ENCODE measurements around the gene C11orf58.

The C11orf58 gene

DNA sequence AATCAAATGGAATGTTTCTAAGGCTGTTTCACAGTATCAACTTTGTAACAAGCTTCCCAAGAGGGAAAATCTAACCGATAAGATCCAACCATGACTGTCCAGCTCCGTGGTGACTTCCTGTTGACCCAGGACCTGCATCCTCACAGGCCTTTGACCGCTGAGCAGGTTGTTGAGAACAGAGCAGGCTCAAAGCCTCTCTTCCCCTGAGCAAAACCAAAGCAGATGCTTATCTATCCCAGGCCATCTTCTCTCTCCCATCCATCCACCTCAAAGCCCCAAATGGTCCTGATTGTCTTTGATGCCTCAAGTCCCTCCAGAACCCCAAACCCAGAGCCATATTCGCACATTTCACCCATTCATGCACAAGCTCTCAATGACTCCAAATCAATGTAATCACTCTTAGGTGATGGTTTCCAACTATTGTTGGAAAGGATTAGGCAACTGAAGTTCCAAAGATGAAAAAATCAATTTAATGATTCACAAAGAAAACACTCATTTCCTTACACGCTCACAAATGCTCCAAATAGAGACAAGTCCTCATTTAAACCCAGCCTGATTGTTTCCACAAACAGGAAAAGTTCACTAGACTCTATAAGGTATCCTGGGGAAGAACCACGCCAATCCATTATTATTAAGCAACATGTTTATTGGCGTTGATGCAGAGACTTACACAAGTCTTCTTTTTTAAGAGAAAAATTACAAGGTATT lies 48.7 kb downstream of the C11orf58 start:
- DNase-seq = no peak

DNA sequence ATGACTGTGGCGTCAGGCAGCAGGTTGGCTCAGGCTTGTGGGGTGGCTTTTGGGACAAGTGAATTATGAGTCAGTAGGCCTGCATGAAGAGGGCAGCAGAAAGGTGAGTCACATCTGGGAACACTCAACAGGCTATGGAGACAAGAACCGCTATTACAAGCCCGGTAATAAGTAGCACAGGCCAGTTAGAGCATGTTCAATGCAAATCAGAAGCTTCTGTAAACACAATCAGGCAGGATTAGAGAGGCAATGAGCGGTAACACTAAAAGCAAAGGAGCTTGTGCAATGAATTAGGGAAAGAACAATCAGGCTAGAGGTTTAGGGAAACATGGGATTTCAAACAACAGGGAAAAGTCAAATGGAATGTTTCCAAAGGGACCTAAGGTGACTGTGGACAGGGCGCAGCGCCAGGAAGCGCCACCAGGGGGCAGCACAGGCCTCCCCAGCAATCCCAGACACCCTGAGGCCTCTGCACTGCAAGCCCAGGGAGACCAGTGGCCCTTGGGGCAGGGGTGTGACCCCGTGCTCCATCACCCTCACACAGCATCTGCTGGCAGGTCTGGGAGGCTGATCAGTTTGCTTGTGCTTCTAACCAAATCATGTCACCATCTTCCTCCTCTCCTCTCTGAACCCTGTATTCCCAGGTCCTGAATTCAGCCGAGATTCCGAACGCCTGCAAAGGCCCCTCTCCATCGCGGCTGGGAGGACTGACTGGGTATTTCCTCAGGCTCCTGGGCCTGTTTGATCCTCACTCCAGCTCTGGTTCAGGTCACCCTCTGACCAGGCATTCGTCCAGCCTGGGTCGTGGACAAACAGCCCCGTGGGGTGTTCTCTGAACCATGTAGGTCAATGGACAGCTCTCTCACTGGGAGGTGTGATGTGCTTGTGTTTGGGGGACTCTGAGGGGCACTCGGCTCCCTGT lies 50.0 kb downstream of the C11orf58 start:
- peak; percentile 71 for DNase-seq

DNA sequence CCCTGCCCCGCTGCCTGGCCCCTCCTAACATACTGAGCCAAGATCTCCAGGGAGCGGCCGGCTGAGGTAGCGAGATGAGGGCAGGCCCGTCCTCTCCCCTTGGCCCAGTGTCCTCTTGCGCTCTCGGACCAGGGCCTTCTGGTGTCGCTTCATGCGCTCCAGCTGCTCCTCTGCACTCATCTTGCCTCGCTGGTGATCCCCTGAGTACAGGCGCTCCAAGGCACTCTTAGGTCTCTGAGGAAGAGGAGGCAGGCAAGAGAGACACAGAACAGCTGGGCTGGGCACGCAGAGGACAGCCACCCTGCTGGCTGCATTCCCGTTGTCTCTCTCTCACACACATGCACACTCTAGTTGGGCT lies 50.6 kb downstream of the C11orf58 start:
- DNase-seq = no peak

DNA sequence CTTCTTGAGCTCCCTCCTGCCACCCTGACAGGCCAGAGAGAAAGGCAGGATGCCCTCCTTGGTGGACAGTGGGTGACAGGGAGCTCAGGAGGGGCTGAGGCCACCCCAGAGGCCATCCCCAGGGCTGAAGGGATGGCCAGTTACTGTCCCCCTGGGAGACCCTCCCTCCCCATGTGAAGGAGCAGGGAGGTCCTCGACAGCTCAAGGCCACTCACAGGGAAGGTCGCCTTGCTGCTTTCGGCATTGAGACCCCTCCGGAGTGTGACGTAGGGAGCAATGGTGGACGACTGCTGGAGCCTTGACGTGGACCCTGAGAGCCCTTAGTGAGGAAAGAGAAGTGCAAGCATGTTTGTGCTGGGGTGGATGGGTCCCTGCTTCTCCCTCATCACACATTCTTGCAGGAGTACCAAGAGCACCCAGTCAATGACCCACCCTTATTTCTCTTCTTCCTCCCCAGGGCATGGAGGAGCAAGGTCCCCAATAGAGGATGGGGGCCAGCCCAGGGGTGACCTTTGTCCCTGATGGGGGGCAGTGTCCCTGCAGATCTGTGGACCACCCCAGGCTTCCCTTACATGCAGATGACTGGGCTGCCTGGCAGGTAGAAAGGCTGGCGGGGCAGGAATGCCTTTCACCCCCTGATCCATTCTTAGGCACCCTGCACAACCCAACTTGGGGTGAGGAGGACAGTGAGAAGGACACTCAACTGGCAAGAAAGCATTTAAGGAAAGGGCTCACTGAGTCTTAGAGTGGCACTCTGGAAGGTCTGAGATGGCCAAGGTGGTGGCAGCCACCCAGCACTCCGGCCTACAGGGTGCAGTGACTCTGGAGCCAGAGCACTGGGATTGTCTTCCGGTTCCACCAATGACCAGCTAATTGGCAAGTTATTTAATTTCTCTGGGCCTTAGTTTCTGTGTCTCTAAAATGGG lies 51.4 kb downstream of the C11orf58 start:
- no peak for DNase-seq

- no peak for DNase-seq
Observed at GRCh38 chr11:16790486-16791190, 52.2 kb downstream of the C11orf58 start.

- DNase-seq = peak; percentile 3
Observed at GRCh38 chr11:16791191-16791961, 52.9 kb downstream of the C11orf58 start.

DNA sequence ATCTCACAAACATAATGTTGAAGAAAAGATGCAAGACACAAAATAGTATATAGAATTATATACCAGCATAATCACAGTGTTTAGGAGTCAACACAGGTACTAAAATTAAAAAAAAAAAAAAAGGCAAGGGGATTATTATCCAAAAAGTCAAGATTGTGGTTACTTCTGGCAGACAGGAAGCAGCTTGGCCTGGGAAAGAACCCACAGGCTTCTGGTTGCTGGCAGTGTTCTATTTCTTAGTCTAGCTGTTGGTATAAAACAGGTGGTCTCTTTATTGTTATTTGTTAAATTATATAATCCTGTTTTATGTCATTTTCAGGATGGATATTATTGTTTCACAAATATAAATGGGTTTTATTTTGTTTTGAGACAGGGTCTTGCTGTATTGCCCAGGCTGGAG lies 54.0 kb downstream of the C11orf58 start:
- peak; percentile 2 for DNase-seq

DNA sequence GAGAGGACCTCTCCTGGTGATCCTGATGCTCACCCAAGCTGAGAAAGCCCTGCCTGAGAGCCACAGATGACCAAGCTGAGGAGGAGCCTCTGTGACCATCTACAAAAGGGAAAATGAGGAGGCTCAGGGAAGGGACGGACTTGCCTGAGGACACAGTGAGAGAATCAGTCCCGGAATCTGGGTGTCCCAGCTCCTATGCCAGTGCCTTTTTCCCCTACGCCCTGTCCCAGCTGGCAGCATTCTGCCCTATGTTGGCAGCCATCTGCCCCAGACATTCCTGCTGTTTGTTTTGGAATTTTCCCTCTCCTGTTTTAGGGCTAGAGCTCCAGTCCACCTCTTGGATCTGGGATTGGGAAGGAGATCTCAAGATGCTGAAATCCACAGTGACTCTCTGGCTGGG lies 54.6 kb downstream of the C11orf58 start:
- no peak for DNase-seq

DNA sequence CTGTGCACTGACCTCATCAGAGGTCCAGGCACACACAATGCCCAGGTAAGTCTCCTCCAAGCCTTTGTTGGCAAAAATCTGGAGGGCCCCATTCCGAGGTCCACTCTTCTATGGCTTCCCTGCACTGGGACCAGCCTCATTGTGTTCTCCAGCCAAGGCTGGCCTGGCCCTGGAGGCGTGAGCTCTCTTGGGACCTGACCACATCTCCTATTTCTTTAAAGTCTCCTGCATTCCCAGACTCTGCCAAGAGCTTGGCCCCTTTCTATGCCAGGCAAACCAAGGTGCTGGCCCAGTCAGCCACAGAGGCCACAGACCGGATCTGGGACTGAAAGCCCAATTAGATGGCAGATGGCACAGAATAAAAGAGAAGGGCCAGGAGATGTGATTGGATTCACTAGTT lies 55.1 kb downstream of the C11orf58 start:
- DNase-seq = no peak

DNA sequence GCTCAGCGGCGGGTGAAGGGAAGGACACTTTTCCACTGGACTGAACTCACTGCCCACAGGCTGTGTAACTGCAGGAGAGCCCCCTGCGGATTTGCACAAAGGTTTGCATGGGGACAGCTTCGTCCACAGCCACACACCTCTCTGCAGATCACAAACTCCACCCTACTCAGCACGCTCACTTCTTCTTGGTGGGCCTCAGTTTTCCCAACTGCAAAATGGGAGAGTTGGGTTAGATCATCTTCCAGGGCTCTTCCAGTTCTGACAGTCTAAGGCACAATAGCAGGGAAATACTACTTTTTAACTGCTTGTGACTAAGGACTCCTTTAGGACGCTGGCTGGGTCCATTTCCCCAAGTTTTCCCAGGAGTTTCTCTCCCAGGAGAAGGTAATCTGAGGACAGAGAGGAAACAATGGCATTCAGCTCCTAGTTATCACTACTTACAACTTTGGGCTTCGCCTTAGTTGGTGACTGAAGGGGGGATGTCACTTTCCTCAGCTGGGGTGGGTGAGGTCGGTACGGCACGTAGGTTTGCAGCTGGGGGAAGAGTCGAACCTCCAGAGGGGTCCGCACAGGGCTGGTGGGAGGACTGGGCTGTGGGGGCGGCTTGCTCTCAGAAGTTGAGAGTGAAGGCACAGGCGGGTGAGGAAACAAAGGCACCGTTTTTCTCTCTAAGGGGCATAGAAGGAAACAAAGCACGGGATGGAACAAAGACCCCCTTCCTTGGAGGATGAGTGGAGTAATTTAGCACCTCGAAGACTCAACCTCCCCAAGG lies 55.8 kb downstream of the C11orf58 start:
- no peak for DNase-seq

GRCh38 chr11:16795146-16795545 lies 56.7 kb downstream of the C11orf58 start:
- no peak for DNase-seq

DNA sequence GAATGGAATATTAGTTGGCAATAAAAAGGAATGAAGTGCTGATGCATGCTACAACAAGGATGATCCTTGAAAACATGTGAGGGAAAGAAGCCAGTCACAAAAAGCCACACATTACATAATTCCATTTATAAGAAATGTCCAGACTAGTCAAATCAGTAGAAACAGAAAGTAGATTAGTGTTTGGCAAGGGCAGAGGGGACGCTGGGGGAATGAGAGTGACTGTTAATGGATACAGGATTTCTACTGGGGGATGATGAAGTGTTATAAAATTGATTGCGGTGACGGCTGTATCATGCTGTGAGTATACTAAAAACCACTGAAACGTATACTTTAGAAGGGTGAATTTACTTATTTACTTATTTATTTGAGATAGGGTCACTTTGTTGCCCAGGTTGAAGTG lies 57.9 kb downstream of the C11orf58 start:
- DNase-seq = peak; percentile 6

- DNase-seq = no peak
Observed at GRCh38 chr11:16797776-16798175, 59.3 kb downstream of the C11orf58 start.

DNA sequence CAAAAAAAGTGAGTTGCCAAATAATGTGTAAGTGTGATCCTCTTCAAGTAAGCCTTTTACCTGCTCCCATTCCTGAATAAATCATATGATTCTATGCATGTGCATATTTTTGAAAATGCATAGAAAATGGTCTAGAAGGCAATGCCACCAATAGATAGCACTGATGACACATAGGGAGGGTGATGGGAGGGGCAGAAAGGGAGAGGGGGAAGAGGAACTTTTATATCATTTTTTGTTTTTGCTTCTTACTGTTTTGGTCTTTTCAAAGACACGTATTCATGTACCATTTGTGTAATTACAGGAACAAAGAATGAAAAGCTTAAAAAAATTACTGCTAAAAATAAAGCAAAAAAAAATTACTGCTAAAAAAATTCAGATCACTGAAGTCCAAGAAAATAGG lies 60.8 kb downstream of the C11orf58 start:
- peak; percentile 7 for DNase-seq

DNA sequence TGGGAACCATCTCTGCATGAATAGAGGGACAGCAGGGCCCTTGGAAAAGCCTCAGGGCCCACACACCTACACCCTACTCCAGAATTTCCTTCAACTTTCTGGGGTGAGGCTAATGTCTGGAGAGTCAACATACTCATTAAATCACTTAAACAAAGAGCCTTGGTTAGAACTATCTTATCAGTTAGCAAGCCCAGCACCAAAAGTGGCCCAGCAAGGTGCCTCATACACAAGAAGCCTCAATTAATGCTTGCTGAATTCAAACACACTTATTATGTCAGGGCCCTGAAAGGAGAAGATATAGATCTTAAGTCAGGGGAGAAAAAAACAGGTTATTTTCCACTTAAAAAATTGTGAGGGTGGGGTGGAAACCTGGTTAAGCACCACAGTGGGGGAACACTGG lies 61.4 kb downstream of the C11orf58 start:
- DNase-seq = no peak

DNA sequence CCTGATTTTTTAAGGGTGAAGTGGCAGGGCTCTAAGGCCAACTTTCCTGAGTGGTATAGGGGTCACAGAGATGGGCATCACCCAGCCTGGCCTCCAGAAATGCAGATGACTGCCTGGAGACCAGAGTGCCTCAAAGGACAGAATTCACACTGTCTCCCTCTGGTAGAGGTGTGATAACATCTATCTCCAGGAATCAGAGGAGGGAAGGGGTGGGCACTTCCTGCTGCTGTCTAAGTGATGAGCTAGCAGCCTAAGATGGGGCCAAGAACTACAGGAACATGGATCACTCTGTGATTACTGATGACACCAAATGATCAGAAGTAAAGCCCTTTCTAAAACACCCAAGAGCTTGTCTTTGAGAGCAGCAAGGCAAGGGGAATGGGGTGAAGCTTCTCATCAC lies 61.9 kb downstream of the C11orf58 start:
- DNase-seq = no peak

DNA sequence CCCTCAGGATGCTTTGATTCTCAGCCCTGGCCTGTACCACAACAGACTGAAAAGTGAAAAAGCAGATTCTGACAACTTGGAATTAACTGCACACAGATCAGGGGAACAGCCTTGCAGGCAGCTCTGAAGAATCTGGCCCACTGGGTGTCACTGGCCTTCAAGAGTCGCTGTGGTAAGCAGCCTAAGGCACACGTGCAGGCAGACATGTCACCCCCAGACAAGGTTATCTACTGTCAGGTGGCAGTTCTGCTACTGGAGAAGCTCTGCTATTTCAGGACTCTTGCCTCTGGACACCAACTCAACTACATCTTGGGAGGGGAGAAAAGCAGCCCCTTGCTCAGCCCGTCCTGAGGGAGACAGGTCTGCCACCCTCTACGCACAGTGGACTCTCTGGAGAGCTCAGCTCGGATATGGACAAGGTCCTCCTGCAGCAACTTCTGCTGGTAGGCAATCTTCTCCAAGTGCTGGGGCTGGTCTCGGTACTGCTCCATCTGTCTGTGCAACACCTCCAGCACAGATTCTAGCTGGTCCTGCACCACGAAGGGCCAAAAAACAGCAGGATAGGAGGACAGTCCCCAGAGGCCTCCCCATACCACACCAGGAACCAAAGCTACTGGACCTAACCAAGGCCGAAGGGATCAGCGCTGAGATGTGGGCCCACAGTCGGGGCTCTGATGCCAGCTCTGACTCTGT lies 63.0 kb downstream of the C11orf58 start:
- DNase-seq = no peak

DNA sequence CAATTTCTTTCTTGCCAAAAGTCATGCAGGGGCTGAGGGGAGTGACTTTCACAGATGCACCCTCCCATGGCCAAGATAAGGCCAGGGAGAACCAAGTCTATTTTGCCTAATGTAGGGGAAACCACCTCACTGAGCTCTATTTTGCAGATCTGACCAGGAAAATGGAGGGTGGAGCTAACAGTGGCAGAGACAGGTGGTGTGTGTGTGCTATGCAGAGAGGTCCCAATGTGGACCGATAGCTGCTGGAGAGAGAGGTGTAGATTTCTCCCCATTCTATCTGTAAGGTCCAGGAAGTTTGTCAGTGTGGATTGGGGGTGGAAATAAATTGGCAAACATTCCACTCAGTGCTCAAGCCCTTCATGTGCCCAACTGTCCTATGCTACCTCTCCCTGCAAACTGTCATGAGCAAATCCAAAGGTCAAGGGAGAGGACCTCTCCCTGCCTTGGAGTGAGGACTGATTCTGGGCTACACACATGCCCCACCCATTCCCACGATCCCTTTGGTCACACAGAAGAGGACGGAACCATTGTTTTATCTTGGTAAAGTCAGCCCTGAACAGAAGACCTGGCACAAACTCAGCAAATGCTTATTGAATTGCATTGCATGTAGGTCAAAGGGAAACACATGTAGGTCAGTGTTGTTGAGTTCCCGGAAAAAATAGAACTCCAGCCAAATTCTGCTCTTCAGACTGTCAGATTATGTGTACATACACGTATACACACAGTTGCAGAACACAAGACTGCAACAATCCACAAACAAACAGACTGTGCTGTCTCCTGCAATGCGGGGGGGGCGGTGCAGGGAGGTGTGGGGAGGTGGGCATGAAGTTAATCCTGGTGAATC lies 65.9 kb downstream of the C11orf58 start:
- DNase-seq = peak; percentile 25

GRCh38 chr11:16805938-16806337 lies 67.5 kb downstream of the C11orf58 start:
- no peak for DNase-seq
